ENCODE measurements around the gene PLCG2.

Gene PLCG2

DNA sequence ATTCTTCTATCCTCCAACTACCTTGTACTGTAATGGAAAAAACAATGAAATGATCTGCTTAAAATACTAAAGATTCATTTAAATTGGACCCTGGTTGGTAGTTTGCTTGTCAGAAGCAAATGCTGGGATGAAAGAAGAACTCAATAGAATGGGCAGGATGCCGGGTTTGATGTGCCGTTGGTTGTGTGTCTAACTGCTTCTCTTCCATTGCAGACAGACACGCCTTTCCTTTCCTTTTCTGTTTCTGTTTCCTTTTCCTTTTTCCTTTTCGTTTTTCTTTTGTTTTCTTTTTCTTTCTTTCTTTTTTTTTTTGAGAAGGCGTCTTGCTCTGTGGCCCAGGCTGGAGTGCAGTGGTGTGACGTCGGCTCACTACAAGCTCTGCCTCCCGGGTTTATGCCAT is 64.6 kb downstream of the PLCG2 start:
- no peak for DNase-seq (ENCODE audit: low read depth in 2 of 2)

DNA sequence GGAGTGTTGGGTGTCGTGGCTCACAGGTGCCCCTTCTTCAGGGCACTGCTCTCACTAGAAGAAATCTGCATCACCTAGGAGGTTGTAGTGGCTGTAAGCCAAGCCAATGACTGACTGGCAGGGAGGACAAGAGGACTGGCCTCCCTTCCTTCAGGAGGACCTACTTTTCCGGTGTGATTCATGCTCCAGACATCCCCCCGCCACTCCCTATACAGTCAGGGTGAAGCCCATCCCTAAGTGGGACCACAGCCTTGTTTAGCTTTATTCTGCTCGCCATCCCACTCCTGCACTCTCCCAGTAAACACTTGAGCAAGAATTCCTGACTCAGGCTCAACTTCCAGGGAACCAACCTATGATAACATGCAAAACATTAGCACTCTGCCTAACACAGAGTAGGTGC is 67.0 kb downstream of the PLCG2 start:
- no peak for DNase-seq (ENCODE audit: low read depth in 2 of 2)

DNA sequence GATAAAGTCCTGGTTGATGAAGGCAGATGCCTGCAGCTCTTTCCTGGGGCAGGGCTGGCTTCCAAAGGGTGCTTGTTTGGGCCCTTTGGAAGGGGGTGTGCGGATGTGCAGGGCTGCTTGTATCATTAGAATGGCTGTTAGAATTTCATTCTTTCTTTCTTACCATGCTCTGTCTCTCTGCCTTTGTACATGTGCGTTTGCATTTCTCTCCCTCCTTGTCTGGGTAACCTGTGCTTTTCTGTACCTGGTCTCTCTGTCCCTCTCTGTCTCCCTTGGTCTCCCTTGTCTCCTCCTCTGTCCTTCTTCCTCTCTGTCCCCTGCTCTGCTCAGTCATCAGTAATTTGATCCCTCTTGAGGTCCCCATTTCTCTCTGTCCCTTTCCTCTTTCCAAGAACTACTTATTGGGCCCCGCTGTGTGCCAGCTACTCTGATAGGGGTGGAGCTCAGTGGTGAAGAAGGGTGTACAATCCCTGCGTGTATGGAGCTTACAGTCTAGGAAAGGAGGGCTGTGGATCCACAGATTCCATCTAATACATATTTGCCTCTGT is 69.3 kb downstream of the PLCG2 start:
- DNase-seq (ENCODE audit: low read depth in 2 of 2) = no peak

DNA sequence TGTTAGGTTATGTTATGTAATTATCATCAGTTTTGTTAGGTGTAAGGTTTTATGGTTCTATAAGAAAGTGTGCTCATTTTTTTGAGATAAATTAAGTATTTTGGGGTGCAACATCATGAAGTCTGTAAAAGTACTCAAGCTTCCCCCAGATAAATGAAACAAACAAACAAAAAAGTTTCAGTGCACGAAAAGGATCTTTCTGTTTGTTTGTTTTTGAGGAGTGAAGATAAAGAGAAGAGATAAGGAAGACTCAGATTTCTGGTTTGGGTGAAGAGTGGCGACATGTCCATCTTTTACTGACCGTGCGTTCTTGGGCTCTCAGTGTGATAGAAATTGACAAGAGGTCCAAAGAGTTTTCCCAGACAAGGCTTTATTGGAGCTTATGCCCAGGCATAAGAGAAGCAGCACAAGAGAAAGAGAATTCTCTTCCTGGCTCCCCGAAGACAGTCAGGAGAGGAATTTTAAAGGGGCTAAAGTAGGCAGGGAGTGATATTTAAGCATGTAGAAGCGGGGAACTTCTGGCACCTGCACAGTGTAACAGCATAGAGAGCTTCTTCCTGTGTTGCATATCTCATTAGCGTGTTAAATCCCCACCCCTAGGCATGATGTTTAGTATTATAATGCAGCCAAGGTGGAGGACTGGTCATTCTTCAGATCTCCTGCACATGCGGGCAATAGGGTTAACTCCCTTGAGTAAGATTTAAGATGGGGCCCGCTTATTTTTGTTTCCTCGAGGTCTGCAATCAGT is 71.3 kb downstream of the PLCG2 start:
- DNase-seq (ENCODE audit: low read depth in 2 of 2) = no peak

DNA sequence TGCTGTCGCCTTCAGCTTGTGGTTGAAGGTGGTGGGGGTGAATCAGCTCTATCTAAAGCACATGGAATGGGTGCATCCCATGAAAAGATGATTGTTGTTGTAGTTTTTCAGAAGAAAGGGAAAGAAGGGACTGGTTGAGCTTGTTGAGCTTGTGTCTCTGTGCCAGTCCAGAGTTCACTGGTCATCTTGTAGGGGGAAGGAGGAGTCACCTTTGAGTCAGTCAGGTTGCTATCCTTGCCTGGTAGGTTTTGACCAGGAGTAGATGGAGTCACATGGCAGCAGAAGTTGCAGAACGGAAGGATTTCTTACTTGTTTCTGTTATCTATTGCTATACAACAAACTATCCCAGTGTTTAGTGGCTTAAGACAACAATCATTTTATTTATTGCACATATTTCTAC is 73.3 kb downstream of the PLCG2 start:
- DNase-seq (ENCODE audit: low read depth in 2 of 2) = no peak

DNA sequence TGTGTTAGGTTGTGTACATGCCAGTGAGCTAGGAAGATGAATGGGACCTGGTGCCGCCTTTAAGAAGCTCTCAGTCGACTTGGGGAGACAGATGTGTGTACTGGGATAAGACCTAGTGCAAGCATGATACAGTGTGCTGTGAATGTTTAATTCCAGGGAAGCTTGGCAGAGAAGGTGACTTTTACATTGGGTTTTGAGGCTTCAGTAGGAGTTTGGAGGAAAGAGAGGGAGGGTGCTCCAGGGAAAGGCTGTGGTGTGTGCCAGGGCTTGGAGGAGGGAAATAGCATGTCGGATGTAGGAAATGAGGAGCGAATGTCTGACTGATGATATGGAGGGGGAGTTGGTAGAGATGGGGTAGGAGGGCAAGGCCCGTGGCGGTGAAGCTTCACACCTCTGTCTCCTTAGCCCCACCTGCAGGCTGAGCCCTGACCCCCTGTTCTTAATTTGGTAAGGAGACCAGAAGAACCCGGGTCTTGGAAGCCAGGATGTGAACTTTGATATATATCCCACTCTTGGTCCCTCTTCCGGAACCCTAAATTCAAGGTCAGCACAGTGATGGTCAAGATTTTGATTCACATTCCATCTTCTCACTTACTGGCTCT is 76.6 kb downstream of the PLCG2 start:
- no peak for DNase-seq (ENCODE audit: low read depth in 2 of 2)

DNA sequence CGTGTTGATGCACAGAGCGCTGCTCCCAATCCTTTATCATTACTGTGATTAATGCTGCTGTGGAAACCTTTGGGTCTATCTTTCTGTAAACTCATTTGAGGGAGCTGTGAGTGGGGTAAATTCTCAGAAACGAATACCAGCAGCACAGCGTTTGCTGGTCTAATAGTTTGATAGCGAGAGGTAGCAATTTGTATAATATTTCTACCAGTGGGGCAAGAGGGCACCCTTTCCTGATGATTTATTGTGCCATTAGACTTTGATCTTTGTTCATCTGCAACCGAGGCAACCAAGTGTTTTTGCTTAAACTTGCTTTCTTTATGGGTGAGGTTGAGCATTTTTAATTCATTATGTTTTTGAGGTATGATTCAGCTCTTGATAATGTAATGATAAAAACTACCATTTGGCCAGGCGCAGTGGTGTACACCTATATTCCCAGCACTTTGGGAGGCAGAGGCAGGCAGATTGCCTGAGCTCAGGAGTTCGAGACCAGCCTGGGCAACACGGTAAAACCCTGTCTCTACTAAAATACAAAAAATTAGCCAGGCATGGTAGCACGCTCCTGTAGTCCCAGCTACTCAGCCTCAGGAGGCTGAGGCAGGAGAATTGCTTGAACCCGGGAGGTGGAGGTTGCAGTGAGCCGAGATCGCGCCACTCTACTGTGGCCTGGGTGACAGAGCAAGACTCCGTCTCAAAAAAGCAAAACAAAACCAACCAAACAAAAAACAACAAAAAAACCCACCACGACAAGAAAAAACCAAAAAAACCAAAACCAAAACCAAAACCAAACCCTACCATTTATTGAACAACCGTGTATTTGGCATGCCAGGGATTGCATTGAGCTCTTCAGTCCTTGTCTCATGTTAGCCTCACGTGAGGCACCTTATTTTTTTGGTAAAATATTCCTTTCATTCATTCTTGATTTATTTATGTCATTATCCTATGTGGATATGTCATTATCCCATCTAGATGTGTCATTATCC is 81.5 kb downstream of the PLCG2 start:
- no peak for DNase-seq (ENCODE audit: low read depth in 2 of 2)

DNA sequence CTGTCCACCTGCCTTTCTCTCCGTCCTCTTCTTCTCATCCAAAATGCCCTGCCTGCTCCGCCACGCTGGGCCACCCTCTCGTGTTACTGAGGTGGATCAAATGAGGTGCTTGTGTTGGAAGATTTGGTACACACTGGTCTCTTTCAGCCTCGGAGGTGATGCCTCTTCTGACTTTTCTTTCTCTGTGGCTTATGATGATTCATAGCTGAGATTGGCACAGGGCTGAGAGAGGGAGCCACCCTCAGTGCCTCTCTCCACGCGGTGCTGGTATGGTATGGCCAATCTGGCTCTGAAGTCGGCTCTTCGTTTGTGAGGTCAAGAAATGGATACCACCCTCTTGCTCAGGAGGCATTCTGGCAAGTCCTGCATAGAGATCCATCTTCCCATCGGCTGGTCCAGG is 82.4 kb downstream of the PLCG2 start:
- no peak for DNase-seq (ENCODE audit: low read depth in 2 of 2)

DNA sequence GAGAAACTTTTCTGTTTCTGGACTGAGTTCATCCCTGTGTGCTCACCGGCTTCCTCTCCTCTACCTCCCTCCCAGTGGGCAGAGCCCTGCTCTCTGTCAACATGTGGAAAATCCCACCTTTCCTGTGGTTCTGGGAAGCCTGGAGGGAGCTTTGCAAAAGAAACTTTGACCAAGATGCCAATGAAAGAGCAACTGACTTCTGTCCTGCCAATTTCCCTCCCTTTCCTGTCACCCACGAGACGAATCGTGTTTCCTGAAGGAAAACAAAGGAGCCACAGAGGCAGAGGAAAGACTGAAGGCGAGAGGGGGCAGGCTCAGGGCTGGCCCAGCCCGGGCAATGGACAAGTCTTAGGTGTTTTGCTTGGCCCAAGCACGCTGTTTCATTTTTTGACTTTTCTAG is 82.8 kb downstream of the PLCG2 start:
- DNase-seq (ENCODE audit: low read depth in 2 of 2) = no peak

DNA sequence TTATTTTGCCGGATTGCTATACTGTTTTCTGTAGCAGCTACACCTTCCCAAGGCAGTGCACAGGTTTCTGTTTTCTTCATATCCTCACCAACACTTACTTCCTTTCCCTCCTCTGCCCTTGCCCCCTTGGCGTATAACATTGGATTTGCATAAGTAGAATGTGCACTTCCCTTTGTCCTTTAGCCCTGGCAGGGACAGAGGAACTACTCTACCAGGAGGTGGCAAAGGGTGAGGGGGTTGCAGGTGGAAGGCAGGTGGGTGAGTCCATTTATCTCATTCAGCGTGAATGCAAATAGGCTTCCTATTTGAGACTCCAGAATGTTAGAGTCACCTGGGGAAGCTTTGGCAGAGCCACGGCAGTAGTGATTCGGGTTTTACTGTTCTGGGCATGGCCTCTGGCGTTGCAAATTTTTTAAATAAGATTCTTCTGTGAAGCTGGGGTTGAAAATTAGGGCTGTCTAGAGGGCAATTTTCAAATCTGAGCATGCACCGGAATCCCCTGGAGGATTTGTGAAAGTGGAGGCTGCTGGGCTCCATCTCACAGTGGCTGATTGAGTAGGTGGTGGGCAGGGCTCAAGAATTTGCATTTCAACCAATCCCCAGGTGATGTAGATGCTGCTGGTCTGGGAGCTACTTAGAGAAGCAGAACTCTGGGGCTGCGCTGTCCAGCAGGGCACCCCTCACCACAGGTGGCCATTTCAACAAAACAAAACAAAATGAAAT is 84.7 kb downstream of the PLCG2 start:
- no peak for DNase-seq (ENCODE audit: low read depth in 2 of 2)

DNA sequence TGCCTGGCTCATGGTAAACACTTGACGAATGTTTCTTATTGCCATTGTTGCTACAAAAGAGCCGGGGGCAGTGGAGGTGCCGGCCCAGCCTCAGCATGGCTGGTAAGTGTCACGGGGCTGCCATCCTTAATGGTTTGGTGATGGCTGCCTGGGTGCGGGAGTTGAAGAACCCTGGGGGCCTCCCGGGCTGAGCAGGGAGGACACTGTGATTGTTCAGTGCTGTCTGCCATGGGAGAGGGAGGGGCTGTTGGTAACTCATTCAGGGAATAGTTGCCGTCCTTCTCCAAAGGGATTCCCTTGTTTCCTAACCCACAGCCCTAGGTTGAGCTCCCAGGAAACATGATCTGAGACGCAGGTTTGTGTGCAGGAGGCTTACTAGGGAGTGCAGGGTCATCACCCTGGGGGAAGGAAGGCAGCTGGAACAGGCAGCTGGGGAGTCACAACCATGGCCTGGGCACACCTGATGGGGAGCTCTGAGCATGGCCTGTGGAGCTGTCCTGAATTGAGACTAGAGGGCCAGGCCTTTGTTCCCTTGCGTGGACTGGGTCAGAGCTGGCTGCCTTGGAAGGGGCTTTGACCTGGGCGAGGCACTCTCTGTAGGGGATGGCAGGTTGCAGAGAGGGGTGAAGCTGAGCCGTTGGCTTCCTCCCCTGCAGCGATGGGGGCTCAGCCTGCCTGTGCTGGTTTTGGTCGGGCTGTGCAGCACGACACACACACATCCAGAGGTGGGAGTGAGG is 85.7 kb downstream of the PLCG2 start:
- no peak for DNase-seq (ENCODE audit: low read depth in 2 of 2)

DNA sequence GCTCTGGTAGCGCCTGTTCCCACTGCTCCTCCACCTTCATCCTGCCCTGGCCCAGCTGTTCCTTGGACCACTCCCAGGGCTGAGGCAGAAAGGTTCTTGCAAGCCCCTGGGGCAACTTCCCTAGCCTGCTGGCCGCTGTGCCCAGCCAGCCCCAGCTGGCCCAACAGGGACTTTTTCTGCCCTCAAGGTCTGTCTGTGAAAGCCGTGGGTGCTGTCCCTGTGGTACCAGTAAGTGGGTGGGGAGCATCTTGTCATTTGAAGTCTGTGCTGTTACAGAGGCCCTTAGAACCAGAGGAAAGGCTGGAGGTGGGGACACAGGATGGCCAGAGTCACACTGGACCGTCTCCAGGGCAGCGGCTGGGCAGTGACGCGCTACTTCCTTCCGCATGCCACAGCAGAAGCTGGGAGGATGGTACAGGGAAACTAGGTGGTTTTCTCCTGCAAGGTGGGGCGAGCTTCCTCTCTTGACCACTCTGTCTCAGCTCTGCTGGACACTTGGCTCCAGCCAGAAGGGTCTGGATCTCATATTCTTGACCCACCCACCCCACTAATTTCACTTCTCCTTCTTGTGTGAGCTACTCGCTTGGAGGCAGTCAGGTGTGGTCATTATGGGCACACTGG is 87.8 kb downstream of the PLCG2 start:
- no peak for DNase-seq (ENCODE audit: low read depth in 2 of 2)

DNA sequence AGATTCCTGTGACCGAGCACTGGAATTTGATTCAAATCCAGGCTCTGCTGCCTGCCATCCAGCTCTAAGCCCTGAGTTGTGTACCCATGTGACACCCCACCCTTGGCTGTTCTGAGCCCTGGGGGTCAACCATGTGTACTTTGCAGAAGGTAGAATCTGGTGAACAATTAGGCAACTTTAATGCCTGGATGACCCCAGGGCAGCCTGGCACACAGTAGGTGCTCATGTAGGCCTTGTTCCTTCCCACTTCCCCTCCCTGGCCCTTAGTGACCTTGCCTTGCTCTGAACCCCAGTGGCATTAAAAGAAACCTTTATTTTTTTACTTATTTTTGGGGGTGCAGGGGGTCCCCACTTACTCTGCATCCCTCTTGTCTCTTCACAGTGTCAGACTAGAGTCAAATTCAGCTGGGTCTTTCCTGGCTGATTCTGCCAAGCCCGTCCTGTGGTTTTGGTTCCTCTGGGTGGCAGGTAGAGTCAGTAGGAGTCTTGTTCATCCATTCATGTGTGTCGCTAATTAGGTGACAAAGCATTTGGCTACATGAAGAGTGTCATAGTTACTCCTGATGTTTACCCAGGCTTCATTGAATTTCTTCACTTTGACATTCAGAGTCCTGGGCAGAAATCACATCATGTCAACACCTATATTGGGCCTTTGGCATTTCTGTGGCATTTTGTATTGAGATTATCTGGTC is 89.1 kb downstream of the PLCG2 start:
- no peak for DNase-seq (ENCODE audit: low read depth in 2 of 2)

DNA sequence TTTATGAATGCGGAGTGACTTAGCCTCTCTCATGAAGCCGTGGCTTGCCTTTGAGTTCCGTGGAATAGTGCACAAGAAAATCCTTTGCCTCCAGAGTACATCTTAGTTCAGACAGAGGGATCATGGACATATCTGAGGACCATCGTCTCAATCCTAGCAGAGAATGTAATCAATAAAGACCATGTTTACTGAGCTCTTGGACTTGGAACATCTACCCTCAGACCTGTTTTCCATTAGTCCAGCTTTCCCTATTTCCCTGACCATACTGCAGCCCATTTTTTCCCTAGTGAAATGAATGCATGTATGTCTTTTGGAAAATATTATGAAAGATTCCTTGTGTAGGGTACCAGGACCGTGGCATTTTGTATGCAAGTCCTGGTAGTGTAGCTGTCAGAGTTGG is 90.2 kb downstream of the PLCG2 start:
- no peak for DNase-seq (ENCODE audit: low read depth in 2 of 2)

DNA sequence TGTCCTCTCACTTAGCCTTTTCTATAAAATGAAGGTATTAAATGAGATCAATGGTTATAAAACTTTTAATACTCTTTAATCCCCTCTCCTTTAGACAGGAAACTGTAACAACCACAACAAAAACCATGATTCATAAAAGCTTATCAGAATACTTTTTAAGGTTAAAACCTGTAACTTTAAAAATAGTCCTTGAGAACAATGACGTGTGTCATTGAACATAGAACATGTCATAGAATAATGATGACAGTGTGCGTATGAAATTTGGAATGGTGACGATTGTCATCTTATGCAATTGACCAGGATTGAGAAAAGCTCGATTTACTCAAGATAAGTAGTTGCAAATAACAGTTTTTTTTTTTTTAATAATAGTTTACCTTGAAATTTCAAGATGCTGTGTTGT is 94.1 kb downstream of the PLCG2 start:
- DNase-seq (ENCODE audit: low read depth in 2 of 2) = no peak

DNA sequence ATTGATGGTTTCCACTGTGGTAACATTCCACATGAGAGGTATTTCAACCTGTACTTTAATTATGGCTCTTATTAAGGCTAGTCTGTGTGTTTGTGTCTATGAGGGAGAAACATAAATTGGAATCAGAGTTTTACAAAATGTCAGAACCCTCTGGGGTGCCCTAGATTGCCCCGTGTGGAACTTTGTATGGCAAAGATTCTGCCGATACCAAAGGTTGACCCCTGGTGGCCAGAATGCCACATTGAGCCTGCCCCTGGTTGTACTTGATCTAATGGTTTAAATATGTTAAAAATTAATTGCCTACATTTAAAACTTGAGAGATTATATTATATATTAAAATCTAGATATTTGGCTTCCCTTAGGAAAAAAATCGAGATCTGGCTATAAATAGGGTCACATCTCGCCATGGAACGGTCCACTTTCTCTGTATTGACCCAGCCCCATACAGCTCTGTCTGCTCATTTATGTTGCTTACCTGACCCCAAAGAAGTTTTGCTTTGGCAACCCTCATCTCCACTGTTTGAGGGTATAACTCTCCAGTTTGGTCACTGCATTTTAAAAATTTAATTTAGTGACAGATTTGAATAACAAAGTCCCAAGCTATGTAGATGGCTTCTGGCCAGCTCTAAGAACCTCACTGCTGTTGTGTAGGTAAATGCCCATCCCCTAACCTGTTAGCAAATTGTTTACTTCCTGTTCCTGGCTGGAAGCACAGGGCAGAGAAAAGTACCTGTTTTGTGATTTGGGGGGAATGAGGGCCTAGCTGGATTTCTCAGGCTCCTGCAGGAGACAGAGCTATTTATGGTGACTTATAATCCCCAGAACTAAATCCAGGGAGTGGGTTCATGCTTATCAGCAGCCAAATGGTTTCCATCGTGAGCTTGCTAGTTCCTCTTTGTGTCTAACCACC is 95.0 kb downstream of the PLCG2 start:
- DNase-seq (ENCODE audit: low read depth in 2 of 2) = peak in 1 of 2 donors; percentile 22

DNA sequence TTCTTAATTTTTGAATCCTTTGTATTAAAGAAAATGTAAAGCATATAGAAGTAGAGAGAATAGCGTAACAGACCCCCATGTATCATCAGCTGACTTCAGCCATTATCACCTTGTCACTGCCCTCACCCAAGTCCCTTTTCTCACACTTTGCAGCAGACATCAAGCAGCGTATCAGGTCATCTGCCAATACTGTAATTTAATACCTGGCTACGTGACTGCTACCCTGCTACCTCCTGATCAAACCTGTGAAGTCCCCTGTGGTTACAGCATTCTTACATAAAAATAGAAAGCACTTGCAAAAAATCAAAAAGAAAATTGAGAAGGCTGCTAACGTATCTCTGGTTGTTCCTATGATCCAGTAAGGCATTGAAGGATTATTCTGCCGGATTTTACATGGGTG is 96.4 kb downstream of the PLCG2 start:
- no peak for DNase-seq (ENCODE audit: low read depth in 2 of 2)

DNA sequence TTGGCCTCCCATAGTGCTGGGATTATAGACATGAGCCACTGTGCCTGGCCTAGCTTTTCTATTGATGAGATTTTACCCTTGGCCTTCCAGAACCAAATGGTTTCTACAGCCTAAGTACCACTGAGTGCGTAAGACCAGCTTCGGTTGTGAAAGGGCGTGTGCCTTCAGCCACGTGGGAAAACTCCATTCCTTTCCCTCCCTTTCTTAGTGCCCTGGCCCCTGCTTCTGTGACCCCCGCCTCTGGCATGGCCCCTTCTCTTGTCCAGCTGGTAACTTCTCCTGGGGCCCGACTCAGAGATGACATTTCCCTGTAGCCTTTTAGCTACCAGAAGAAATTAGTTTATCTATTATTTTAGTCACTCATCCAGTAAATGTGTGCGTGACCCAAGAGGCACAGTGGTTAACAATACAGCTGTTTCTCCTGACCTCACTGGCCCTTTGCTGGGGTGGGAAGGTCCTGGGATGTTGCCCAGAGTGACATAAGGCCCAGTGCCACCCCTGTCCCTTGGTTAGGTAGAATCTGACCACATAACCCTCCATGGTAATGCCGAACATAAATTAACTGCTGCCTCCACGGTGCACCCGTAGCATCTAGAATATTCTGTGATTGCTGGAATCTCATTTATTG is 97.3 kb downstream of the PLCG2 start:
- DNase-seq (ENCODE audit: low read depth in 2 of 2) = no peak
